Activated CD8-positive, alpha-beta memory T cell treated with anti-CD3 and anti-CD28 coated beads, Interleukin-2, amount 50 U/mL, for 24 hours (primary cell): ENCODE measurements around the gene DGCR2.
"Not testable (repeated sequence)": the region's sequence is repeated elsewhere in the genome, so short reads cannot be mapped to it uniquely, and the experiment has no call there.

Experiments
- DNase-seq: peaks from one replicate; pipeline ENCODE4 v3.0.0-alpha.2; 2020; ENCODE audit errors: extremely low read depth

DGCR2 gene

GRCh38 chr22:19109198-19110063, 12.8 kb downstream of the DGCR2 start:
- DNase-seq: no peak

- no peak for DNase-seq
These were observed 13.4 kb downstream of the DGCR2 start for GRCh38 chr22:19108807-19109197.

GRCh38 chr22:19107730-19108074, 14.5 kb downstream of the DGCR2 start:
- no peak for DNase-seq

- DNase-seq: no peak
These were observed 15.1 kb downstream of the DGCR2 start for GRCh38 chr22:19106886-19107729.

GRCh38 chr22:19105867-19106802, 16.1 kb downstream of the DGCR2 start:
- DNase-seq: no peak

- no peak for DNase-seq
These were observed 16.8 kb downstream of the DGCR2 start for GRCh38 chr22:19105456-19105855.

- DNase-seq: no peak
These were observed 18.1 kb downstream of the DGCR2 start for GRCh38 chr22:19103880-19104821.

- no peak for DNase-seq
These were observed 24.1 kb downstream of the DGCR2 start for GRCh38 chr22:19098157-19098556.

GRCh38 chr22:19097518-19097917, 24.7 kb downstream of the DGCR2 start:
- DNase-seq: no peak

GRCh38 chr22:19096555-19096954, 25.7 kb downstream of the DGCR2 start:
- DNase-seq: no peak

GRCh38 chr22:19094393-19094997, 27.7 kb downstream of the DGCR2 start:
- no peak for DNase-seq

- DNase-seq: no peak
These were observed 29.5 kb downstream of the DGCR2 start for GRCh38 chr22:19092725-19093124.

GRCh38 chr22:19090586-19091127, 31.6 kb downstream of the DGCR2 start:
- no peak for DNase-seq

GRCh38 chr22:19090183-19090582, 32.0 kb downstream of the DGCR2 start:
- DNase-seq: no peak

GRCh38 chr22:19088866-19089595, 33.2 kb downstream of the DGCR2 start:
- DNase-seq: no peak

GRCh38 chr22:19086896-19087295, 35.3 kb downstream of the DGCR2 start:
- no peak for DNase-seq

- DNase-seq: no peak
These were observed 35.8 kb downstream of the DGCR2 start for GRCh38 chr22:19086417-19086816.

GRCh38 chr22:19085233-19085718, 36.9 kb downstream of the DGCR2 start:
- DNase-seq: no peak

GRCh38 chr22:19084586-19084985, 37.6 kb downstream of the DGCR2 start:
- DNase-seq: not testable (repeated sequence)
